IMR-90 (cell line): ENCODE measurements around the gene SGCA.

Experiments used
- CHD1 ChIP-seq: IDR thresholded peaks from 2 replicates; pipeline ENCODE4 v1.6.1; 2012; ENCODE audit warnings: low read depth, low read length, improper control_type of control experiment
- CTCF ChIP-seq: conservative IDR thresholded peaks from 2 replicates; pipeline ENCODE4 v1.5.1; 2012; ENCODE audit warnings: mild to moderate bottlenecking, low read depth, low read length, improper control_type of control experiment
- MAFK ChIP-seq: IDR thresholded peaks from 2 replicates; pipeline ENCODE4 v1.6.1; 2012; ENCODE audit warnings: low read depth, low read length, improper control_type of control experiment
- POLR2A ChIP-seq: IDR thresholded peaks from 2 replicates; pipeline ENCODE4 v1.6.1; 2012; ENCODE audit warnings: mild to moderate bottlenecking, low read depth, low read length
- RFX5 ChIP-seq: IDR thresholded peaks from 2 replicates; pipeline ENCODE4 v1.8.0; 2012; ENCODE audit warnings: low read depth, mild to moderate bottlenecking, low read length, moderate library complexity
- USF2 ChIP-seq: fragments of 150-350 bp; IDR thresholded peaks from 2 replicates; pipeline ENCODE4 v1.6.1; 2017; ENCODE audit warnings: mild to moderate bottlenecking, antibody characterized with exemption, low read length, low read depth
- TF ChIP-seq, protein P1 (sequence below): fragments of 150-350 bp; IDR thresholded peaks from 2 replicates; pipeline ENCODE4 v1.6.1; 2016; ENCODE audit warnings: low read depth, mild to moderate bottlenecking, low read length, moderate library complexity, borderline replicate concordance

- no peak for TF ChIP-seq CTCF
- no peak for TF ChIP-seq MAFK
- TF ChIP-seq, protein P1, sequence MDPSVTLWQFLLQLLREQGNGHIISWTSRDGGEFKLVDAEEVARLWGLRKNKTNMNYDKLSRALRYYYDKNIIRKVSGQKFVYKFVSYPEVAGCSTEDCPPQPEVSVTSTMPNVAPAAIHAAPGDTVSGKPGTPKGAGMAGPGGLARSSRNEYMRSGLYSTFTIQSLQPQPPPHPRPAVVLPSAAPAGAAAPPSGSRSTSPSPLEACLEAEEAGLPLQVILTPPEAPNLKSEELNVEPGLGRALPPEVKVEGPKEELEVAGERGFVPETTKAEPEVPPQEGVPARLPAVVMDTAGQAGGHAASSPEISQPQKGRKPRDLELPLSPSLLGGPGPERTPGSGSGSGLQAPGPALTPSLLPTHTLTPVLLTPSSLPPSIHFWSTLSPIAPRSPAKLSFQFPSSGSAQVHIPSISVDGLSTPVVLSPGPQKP, result no peak
- no peak for TF ChIP-seq POLR2A
- no peak for TF ChIP-seq USF2
- TF ChIP-seq CHD1, result no peak
- TF ChIP-seq RFX5, result no peak
Observed at GRCh38 chr17:50118828-50119218, 47.0 kb upstream of the SGCA start.
